GM18909 (cell line): Measurements from ENCODE around the gene BTBD6.

Source experiments
- ATAC-seq: cut with Tn5 transposase; IDR thresholded peaks from one replicate; pipeline ENCODE4 v1.9.1; 2021; ENCODE audit warnings: mild to moderate bottlenecking; ENCODE audit not compliant: unreplicated experiment, poor library complexity

BTBD6 gene

DNA sequence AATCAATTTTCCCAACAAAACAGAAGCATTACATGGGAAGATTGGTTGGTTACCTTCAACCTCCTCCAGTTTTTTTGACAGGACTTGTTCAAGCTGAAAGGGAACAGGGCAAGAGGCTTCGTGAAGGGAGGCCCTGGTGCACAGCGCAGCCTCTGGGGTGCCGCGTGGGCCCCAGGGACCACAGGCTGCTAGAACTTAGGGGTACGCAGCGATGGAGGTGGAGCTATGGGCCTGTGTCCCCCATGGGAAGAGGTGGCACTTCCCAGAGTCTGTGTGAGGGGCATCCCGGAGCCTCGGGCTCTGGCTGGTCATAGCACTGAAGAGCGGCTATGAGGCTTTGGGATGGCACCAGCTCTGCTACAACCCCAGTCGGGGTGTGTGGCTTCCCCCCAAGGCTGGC, 22.1 kb upstream of the BTBD6 start:
- ATAC-seq: no peak

DNA sequence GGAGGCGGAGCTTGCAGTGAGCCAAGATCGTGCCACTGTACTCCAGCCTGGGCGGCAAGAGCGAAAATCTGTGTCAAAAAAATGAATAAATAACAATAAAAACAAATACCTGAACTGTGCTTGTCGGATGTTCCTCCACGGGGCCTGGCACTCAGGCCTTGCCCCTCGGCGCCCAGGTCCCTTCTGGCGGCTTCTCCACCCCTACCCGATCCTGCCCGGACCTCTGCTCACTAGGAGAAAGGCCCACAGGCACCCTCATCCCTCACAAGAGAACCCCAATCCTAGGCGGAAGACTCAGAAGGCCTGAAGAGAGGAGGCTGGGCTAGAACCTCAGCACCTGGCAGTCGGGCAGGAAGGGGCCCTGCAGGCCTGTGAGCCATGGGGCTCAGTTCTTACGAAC, 21.0 kb upstream of the BTBD6 start:
- no peak for ATAC-seq

DNA sequence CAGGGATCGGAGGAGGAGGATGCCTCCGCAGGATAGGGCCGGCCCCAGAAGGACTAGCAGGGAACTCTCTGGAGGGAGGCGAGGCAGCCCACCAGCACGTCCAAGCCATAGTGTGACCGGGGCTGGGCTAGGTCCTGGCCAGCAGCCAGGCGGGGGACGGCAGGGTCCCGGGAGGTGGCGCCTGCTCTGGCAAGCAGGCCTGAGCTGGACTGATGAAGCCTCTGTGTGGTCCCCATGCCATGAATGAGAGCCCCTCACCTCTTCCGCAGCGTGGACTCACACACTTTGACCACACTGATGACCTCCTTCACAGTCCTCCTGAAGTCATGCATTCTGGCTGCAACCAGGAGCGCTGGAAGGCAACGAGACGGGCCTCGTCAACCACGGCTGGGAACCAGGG, 19.8 kb upstream of the BTBD6 start:
- no peak for ATAC-seq

DNA sequence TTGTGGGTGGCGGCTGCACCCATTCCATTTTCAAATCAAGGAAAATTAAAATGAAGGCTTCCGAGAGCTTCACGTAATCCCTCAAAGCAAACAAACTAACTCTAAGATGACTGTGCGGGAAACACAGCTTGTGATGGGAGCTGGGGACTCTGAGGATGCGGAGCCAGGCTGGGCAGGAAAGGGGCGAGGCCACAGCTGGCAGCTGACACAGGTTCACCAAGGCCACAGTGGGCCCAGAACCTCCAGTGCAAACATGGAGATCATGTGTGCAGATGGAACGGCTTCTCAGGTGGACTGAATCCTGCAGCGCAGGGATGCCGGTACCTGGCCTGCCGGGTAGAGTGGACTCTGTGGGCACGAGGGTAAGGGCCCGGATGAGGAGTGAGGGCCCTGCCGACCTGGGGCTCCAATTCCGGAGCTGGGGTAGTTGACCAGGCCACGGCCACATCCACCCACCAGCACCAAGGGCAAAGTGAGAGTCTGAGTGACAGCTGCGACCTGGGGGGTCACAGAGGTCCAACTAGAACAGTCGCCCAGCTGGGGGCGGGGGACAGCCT, 19.2 kb upstream of the BTBD6 start:
- ATAC-seq: no peak

DNA sequence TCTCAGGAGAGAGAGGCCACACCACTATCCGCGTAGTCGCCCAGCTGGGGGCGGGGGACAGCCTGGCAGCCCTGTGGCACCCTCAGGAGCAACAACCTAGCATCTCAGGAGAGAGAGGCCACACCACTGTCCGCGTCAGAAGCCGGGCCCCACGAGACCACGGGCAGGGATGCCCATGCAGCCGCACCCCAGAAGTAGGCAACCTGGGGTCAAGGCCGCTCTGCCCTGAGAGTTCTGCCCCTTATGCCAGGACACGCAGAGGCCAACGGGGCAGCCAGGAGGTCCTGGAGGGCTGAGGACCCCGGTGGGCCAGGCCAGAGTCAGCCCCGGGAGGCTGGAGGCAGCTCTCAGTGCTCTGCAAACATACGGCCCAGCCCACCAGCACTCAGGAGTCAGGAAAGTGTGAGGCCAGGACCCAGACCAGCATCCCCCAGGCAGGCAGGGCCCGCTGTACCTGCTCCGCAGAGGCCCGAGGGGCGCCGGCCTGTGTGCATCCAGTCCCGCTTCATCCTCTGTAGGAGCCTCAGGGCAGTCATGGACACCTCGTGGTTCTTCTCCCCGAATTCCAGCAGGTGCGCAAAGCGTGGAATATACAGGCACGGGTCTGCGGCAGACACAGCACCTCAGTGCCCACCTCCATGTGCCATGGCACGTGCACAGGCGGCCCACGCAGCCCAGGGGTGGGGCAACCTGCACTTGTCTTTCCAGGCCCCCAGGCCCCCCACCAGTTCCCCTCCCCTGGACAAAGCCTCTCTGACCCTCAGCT, 7.3 kb upstream of the BTBD6 start:
- ATAC-seq: no peak

DNA sequence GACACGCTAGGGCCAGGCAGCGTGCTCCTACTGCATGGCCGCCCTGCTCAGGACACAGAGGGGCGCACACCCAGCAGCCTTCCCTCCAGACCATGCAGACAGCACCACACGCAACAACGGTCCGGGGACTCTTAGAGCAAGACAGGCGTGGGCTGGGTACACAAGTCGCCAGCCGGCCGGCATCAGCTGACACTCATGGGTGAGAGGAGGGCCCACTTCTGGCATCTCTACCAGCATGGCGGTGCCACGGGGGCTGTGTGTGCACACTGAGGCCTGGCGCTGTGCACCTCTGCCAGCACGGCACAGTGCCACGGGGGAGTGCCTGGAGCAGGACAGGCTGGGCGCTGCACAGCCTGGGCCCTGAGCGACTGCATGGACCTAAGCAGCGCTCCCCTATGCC, 6.7 kb upstream of the BTBD6 start:
- ATAC-seq: no peak

DNA sequence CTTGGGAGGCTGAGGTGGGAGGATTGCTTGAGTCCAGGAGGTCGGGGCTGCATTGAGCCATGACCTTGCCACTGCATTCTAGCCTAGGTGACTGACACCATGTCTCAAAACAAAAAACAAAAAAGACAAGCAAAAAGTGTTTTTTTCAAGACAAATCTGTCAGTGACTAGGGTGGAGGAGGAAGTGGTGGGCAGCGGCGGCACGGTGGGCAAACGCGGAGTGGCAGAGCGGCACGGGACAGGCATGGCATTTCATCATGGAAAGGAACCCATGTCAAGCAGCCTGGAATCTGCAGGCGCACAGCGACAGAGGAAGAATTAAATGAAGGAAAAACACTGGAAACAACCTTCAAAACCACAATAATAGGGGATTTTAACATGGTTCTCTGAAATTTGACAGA, 4.0 kb upstream of the BTBD6 start:
- ATAC-seq: no peak

DNA sequence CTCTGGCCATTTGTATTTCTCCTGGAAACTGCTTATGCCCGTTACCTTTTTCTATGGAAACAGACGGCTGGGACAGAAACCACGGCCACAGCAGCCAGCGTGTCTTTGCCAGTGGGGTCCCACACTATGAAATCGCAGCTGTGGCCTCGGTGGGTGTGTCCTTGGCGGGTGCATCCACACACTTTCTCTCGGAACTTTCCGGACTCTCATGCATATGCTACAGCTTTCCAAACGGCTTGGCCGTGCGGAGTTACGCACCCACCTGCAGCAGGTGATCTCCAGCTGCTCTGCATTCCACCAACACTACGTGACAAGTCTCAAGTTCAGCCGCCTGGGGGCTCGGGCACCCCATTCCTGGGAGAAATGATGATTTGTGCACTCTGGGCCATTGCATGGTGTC, 1.3 kb upstream of the BTBD6 start:
- no peak for ATAC-seq

DNA sequence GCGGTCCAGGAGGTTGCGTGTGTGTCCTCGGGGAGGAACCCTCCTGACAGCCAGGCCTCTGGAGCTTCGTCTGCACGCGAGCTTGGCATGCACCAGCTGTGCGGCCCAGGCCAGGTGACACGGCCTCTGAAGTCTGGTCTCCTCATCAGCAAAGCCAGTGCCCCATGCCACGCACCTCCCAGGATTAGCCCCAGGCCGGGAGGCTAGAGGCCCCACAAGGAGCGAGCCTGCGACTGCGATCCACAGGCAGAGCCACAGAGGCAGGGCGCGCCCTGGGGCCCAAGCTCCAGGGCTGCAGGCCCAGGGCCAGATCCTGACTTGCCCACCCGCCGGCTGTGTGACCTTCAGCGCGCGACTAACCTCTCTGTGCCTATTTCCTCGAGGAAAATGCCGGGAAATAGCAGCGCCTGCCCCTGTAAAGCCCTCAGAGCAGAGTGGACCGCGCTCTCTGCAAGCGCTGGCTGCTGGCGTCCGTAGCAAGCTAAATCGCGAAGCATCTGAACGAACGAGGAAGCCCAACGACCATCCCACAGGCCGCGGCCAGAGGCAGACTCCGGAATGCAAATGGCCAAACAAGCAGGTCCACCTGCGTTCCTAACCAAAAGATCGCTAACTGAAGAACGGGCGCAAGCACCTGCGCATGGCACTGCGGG, 492 bp upstream of the BTBD6 start:
- ATAC-seq: no peak

DNA sequence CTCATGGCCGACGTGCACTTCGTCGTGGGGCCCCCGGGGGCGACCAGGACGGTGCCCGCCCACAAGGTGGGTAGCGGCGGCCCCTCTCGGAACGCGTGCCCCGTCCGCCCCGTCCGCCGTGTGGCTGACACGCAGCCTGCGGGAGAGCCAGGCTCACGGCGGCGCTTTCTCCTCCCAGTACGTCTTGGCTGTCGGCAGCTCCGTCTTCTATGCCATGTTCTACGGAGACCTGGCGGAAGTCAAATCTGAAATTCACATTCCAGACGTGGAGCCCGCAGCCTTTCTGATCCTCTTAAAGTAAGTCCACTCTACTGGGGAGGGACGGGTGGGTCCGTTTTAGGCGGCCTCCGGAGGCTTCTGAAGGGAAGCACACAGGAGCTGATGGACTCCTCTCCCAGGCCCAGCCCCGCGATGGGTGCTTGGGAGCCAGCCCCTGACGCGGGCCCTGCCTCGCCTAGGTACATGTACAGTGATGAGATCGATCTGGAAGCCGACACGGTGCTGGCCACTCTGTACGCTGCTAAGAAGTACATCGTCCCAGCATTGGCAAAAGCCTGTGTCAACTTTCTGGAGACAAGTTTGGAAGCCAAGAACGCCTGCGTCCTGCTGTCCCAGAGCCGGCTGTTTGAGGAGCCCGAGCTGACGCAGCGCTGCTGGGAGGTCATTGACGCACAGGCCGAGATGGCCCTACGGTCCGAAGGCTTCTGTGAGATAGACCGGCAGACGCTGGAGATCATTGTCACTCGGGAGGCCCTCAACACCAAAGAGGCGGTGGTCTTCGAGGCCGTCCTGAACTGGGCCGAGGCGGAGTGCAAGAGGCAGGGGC, 1.1 kb downstream of the BTBD6 start:
- no peak for ATAC-seq

DNA sequence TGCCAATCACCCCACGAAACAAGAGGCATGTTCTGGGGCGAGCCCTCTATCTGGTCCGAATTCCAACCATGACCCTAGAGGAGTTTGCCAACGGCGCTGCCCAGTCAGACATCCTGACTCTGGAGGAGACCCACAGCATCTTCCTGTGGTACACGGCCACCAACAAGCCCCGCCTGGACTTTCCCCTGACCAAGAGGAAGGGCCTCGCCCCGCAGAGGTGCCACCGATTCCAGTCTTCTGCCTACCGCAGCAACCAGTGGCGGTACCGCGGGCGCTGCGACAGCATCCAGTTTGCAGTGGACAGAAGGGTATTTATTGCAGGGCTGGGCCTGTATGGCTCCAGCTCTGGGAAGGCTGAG, 1.7 kb downstream of the BTBD6 start:
- no peak for ATAC-seq

DNA sequence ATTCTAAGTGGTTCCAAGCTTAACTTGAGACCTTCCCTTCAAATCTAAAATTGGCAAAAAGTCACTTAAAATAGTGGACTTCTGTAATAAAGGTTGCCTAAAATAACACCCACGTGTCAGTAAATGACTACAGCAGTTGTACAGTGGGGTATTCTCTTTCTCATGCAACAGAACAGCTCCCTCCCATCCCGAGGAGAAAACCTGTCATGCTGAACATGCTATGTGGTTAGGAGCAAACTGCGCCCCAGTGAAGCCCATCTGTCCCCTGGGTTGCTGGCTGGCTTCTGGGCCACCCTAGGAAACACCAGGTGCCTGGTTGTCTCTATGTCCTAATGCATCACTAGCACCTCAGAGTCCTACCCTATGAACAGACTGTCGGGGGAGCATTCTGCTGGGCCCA, 2.7 kb downstream of the BTBD6 start:
- no peak for ATAC-seq

DNA sequence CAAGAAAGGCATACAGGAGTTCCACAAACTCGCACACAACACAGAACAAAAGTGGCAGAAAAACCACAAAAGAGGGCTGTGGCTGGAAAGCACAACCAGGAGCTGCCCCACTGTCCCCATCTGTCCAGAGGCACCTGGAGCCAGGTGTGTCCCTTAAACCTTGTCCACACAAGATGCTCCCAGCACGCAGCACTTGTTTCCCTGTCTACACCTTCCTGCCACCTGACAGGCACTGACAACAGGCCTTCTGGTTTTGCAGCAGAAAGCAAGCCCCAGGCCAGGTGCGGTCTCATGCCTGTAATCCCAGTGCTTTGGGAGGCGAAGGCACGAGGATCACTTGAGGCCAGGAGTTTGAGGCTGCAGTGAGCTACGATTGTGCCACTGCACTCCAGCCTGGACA, 3.6 kb downstream of the BTBD6 start:
- no peak for ATAC-seq

DNA sequence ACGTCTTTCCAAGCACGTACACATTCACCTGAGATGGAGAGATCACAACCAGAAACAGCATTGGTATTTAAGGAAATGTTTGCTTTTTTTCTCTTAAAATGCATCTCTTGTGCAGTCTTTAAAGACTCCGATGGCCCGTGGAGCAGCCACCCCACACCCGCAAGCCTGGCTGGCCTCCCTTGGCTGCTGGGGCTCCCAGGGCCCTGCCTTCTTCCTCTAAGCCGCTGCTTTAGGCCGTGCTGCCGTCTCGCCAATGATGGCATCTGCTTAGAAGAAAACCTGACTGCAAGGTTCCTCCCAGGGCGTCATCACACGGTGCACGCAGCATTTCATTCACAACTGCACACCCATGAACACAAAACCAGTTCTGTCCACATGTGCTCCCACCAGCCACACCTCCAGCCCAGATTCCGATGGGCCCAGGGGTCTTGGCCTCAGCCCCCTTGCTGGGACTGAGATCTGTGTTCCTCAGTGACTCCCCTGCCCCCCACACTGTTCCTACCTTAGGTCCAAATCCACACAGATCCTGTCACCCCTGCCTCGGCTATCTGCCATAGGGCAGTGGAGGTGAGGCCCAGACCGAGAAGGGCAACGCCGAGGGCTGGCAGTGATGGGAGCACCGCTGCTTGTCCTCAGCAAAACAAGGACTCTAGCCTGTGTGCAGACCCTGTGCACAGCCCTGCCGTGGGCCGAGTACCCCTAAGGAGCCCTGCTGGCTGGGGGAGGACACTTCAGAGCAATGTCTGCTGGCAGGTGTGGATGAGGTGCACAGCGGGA, 4.4 kb downstream of the BTBD6 start:
- ATAC-seq: no peak

DNA sequence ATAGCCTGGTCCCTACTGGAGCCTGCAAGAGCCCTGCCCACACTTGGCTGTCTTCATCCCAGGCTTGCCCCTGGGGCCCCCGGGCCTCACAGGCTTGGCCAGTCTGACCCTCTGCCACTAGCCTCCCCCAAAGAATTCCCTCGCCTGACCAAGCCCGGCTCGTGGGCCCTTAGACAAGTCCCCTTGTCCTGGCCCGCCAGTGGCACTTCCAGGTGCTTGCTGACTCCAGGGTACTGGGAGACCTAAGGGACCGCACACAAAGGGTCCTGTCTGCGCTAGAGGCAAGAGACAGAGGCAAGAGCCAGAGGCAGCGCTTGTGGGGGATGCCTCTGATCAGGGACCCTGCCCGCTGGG, 5.0 kb downstream of the BTBD6 start:
- ATAC-seq: no peak

DNA sequence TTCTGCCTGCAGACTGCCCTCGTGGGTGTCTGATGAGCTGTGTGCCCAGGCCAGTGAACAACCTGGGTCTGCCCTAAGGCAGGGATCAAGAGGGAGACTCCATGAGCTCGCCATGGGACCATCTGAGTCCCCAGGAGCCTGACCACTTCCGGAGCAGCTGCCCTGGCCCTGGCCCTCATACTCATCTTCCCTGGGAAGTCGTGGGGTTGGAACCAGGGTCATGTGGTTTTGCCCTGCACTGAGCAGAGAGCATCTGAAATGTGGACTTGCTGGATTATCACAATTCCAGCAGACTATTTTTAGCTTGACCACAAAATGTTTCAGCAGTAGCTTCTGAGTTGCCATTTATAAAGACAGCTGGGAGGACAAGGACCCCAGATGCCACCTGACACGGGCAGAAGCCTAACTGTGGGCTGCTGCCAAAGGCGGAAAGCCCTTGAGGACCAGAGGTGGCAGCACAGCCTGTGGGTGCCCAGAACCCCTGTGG, 6.7 kb downstream of the BTBD6 start:
- ATAC-seq: no peak

DNA sequence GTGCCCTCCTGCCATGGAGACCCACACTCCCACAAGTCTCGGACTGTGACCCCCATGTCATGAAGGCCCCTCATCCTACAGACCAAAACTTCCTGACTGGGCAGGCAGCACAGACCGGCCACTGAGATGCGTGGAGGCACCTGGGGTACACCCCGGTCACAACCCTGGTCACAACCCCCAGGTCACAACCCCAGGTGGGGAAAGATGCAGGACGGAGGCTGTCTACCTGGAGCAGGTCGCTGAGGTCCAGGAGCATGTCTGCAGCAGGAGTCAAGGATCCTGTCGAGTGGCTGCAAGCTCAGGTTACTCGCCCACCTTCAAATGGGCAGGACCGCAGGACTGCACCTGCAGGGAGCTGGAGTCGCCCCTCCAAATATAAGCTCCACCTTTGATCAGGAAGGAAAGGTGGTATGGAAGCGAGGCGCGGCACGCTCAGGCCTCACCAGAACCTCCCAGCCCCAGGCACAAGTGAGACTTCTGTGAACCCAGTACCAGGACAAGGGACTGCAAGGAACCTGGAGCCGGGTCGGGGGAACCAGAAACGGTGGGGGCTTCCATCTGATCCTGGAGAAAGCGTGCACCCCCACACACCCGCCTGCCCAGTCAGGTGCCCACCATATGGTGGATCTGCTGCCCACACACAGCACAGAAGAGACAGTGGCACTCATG, 8.1 kb downstream of the BTBD6 start:
- ATAC-seq: no peak

DNA sequence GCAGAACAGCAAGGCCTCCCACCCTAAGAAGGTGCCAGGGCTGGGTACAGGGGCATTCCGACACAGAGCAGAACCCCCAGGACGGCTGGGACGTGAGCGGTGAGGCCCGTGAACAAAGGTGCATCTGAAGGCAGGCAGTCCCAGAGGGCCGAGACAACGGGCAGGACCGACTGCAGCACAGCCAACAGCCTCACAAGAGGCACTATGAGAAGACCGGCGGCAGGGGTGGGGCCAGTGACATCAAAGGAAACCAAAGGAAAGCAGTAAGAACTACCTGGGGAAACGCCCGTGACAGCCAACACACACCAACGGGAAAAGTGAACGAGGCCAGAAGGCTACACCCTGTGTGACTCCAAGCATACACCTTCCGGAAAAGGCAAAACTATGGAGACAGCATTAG, 9.1 kb downstream of the BTBD6 start:
- no peak for ATAC-seq

DNA sequence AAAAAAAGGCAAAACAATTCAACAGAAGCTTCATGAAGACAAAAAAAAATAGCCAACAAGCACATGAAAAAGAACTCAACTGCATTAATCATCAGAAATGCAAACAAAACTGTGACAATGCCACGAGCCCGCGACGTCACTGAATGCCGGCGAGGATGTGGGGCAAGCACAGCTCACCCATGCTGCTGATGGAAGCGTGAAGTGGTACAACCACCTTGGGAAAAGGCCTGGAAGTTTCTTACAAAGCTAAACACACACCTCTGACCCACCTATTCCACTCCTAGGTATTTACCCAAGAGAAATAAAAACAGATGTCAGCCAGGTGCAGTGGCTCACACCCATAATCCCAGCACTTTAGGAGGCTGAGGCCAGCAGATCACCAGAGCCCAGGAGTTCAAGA, 10.5 kb downstream of the BTBD6 start:
- ATAC-seq: no peak

DNA sequence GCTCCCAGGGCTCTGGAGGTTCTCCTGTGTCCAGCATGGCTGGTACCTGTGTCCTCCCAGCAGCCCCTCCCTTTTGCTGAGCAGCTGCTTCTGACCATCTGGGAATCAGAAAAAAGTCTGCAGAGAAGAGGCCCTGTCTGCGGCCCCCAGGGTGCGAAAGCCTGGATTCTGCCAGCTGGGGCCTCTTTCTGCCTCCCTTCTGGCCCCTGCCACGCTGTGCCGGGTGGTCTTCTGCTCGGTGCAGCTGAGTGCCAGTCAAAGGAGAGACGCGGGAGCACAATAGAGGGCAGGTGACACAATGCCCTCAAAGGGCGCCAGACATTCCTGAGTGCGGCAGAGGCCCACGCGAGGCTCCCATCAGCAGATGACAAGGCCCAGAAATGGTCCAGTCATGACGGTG, 12.6 kb downstream of the BTBD6 start:
- ATAC-seq: no peak
